ENCODE results near the gene USH2A.

DNA sequence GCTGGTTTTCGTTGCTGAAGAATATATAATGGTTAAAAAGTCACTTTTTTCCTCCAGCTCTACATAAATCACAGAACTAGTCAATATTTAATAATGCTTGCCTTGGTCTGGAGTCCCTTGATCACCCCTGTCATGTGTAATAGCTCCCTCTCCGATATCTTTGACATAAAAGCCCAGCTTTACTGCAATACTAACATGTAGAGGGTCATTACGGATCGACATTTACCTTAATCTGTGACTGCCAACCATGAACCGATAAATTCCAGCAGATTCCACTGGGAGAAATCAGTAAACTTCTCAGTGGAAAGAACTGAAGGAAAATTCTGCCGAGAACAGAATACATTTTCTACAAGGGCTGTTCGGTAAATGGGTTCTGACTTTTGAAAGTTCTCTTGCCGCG lies 459.6 kb downstream of the USH2A start:
- TF ChIP-seq SP1 (IDR thresholded peaks at IDR 0.05; ENCODE audit: low read depth) (no peak), EGR1 (IDR thresholded peaks at IDR 0.05; ENCODE audit: low read depth) (no peak), POLR2A (IDR thresholded peaks at IDR 0.05; ENCODE audit: borderline replicate concordance, extremely low read depth, insufficient read depth, insufficient read length) (no peak), POLR2AphosphoS5 (IDR thresholded peaks at IDR 0.05; ENCODE audit: low read depth, low read length) (no peak), YY1 (IDR thresholded peaks at IDR 0.05; ENCODE audit: extremely low read depth, insufficient replicate concordance, low read depth, low read length) (no peak), CEBPB (IDR thresholded peaks at IDR 0.05; ENCODE audit: low read depth) (no peak), ELF1 (IDR thresholded peaks at IDR 0.05; ENCODE audit: borderline replicate concordance, low read depth) (no peak)
- TF ChIP-seq, protein P1, sequence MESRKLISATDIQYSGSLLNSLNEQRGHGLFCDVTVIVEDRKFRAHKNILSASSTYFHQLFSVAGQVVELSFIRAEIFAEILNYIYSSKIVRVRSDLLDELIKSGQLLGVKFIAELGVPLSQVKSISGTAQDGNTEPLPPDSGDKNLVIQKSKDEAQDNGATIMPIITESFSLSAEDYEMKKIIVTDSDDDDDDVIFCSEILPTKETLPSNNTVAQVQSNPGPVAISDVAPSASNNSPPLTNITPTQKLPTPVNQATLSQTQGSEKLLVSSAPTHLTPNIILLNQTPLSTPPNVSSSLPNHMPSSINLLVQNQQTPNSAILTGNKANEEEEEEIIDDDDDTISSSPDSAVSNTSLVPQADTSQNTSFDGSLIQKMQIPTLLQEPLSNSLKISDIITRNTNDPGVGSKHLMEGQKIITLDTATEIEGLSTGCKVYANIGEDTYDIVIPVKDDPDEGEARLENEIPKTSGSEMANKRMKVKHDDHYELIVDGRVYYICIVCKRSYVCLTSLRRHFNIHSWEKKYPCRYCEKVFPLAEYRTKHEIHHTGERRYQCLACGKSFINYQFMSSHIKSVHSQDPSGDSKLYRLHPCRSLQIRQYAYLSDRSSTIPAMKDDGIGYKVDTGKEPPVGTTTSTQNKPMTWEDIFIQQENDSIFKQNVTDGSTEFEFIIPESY (IDR thresholded peaks at IDR 0.05; ENCODE audit: extremely low read depth, insufficient replicate concordance, low read length), result no peak
- TF ChIP-seq, protein P2, sequence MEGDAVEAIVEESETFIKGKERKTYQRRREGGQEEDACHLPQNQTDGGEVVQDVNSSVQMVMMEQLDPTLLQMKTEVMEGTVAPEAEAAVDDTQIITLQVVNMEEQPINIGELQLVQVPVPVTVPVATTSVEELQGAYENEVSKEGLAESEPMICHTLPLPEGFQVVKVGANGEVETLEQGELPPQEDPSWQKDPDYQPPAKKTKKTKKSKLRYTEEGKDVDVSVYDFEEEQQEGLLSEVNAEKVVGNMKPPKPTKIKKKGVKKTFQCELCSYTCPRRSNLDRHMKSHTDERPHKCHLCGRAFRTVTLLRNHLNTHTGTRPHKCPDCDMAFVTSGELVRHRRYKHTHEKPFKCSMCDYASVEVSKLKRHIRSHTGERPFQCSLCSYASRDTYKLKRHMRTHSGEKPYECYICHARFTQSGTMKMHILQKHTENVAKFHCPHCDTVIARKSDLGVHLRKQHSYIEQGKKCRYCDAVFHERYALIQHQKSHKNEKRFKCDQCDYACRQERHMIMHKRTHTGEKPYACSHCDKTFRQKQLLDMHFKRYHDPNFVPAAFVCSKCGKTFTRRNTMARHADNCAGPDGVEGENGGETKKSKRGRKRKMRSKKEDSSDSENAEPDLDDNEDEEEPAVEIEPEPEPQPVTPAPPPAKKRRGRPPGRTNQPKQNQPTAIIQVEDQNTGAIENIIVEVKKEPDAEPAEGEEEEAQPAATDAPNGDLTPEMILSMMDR (IDR thresholded peaks at IDR 0.05 in 2 of 3, conservative IDR thresholded peaks at IDR 0.05 in 1 of 3; ENCODE audit: borderline replicate concordance in 1 of 3, insufficient read depth in 1 of 3, low read depth in 2 of 3, low read length in 2 of 3), result no peak
- TF ChIP-seq, protein P3, sequence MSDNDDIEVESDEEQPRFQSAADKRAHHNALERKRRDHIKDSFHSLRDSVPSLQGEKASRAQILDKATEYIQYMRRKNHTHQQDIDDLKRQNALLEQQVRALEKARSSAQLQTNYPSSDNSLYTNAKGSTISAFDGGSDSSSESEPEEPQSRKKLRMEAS (IDR thresholded peaks at IDR 0.05), result no peak

Measured in HCT116 (cell line).